NCI-H2196 (cell line): ENCODE measurements around the gene RBM33.
A peak's percentile ranks its signal among the peaks of the same experiment; 100 is the strongest.

Experiments
- DNase-seq: peaks from one replicate; lab custom pipeline; 2025; ENCODE audit not compliant: unreplicated experiment; lab: John Stamatoyannopoulos, UW

The RBM33 gene

DNA sequence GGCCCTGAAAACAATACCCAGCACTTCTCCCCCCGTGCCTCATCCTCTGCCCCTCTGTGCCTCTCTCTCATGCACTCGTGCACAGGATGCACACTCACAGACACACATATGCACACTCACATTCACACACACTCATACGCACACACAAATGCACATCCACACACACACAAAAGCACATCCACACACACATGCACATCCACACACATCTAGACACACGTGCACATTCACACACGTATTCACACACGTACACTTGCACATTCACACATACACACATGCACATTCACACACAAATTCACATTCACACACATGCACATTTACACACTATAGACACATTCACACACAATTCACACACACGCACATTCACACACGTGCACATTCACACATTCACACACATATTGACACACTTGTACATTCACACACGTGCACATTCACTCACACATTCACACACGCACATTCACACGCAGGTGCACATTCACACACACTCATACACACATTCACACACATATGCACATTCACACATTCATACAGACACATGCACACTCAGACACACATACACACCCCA lies 148.6 kb downstream of the RBM33 start:
- DNase-seq = no peak

DNA sequence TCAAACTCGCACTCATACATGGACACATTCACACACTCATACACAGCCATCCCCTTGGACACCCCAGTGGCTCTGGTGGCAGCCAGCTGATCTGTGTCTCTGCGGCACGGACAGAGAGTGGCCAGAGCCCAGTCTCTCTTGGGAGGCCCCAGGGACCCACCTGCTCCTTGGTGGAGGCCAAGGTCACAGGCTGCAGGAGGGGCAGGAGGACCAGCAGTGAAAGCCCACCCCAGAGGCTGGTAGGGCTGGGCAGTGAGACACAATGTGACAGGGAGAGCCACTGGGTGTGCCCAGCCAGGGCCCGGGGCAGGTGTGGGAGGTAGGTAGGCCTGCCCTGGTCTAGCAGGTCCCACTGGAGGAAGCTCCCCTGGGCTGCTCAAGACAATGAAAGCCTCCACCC lies 149.3 kb downstream of the RBM33 start:
- no peak for DNase-seq

DNA sequence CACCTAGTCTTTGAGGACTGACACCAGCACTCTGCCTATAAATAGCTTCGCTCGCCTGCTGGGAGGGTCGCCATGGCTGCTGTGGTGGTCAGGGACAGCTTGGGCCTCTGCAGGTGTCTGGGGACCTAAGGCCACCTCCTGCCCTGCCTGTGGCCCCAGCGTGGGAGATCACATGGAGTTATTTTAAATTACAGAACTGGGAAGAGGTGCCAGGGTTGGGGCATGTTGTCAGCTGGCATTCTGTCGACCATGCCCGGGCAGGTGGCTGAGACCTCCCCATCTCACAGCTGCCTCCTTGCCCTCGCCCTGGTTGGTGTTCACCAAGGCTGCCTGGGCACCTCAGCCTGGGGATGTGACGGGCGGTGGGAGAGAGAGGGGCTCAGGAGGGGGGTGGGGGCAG lies 149.7 kb downstream of the RBM33 start:
- no peak for DNase-seq

DNA sequence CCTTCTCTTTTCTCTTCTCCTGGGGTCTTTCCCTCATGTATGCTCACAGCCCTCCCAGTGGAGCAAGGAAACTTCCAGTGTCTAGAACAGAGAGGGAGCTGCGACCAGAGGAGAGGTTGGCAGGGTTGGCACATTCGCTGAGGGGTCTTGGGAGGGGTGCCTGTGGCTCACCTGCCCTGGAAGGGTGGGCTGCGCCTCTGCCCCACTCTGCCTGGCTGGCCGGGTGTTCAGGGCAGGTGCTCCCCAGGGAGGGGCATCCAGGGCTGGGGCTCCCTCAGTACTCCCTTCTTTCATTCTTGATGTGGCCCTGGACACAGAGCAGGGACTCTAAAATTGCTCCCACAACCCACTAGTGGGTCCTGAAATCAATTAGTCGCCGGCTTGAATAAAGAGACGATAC lies 150.9 kb downstream of the RBM33 start:
- DNase-seq = no peak

DNA sequence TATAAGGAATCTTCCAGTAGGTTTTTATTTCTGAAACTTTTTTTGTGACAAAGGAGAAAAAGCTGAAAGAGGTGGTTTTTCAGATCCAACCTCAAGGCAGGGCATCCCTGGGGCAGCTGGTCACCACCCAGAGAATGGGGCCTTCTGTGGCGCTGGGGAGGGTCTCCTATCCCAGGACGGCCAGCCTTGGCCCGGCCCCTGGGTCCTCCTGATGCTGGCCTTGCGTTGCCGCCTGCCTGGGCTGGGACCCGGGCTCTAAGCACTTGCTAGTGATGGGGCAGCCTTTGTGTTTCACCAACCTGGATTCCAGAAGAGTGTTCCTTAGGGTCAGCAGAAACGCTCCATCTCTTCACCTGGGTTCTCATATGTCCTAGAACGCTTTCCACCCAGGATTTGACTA lies 151.5 kb downstream of the RBM33 start:
- no peak for DNase-seq

DNA sequence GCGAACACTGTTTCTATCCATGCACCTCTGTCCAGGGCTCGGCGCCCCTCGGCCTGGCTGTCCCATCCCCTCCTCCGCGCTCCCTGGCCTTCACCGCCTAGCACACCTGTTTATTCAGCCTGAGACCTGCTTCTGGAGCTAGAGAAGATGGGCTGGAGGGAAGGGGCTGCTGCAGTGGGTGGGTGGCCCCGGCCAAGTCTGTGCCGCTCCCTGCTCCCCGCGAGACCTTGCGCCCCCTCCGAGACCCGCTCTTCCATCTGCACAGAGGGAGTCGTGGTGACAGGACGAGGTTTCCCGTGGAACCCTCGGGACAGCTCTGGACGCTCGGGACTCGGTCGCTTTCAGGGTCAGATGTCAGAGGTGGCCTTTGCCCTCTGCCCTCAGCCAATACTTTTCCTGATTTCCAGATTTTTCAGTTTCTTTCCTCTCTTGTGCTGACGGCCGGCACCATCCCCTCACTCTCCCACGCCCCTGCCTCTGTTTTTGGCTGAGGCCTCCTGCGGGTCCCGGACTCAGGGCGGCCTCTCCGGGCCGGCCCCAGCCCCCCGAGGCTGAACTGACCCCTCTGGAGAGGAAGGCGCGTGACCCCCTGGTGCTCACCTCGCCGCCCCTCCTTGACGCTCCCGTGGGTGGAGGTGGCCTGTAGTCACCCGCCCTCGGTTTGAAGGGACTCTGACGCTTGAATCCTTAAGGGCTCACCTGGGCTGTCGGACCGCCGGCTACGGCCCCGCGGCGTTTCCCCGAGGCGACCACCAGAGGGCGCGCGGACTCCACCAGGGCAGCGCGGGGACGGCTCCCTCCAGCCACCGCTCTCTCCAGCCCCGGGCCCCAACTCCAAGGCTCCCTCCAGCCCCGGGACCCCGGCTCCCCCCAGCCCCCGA lies 152.2 kb downstream of the RBM33 start:
- peak; percentile 8 for DNase-seq

DNA sequence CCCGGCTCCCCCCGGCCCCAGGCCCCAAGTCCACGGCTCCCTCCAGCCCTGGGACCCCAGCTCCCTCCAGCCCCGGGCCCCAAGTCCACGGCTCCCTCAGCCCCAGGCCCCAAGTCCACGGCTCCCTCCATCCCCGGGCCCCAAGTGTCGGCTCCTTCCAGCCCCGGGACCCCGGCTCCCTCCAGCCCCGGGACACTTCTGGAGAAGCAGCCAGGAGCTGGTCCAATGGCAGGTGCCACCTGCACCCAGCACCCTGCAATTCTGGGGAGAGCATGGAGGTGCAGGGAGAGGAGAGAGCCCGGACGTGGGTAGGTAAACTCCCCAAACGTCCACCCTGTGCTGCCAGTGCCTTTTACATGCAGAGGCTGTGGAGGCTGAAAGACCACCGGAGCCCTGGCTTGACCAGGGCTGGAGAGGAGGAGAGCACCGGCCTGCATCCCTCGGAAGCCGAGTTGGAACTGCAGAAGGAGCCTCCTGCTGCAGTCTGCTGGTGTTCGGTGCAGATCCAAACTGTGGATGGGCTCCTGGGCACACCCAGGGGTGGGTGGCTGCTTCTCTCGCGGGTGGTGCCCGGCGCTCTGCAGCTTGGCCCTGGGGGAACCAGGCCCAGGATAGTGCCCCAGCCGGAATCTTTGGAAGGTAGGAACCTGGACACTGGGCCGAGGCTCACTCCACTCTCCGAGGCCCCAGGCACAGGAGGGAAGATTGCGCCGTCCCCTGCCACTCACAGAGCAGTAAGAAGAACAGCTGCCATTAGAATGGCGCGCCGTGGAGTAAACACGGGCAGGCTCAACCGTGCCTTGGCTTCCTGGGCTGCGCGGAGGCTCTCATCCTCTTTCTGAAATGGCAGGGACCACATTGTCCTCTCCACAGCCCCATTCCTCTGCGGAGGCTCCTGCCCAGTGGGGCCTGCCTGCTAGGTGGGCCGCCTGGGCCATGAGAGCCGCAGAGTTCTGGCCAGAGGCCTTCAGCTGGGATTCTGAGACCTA lies 153.1 kb downstream of the RBM33 start:
- DNase-seq = no peak

DNA sequence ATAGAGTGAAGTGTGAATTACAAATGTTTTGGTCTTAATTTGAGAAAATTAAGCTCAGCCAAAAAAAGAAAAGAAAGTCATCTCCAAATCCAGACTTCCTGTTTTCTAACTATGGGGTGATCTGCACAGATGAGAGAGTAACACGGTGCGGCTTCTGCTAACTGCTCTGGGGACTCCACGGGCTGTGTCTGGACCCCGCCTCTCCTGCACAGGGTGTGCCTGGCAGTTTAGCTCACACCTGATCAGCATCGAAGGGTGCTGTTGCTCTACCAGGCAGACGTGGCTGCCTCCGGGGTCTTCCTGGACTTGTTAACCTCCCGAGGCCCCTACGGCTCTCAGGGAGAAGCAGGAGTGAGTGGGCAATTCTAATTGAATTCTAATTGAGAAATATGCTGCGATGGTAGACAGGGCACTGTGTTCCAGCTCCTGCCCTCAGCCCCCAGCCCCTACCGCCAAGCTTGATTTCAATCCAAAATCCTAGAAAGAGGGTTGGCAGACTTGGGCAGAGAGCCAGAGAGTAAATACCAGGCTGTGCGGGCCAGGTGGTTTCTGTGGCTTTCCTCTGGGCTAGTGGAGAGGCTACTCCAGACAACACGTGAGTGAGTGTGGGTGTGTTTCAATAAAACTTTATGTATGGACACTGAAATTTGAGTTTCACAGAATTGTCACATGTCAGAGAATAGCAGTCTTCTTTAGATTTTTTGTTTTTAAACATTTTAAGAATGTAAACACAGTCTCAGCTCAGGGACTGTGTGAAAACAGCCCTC lies 154.4 kb downstream of the RBM33 start:
- DNase-seq = no peak

DNA sequence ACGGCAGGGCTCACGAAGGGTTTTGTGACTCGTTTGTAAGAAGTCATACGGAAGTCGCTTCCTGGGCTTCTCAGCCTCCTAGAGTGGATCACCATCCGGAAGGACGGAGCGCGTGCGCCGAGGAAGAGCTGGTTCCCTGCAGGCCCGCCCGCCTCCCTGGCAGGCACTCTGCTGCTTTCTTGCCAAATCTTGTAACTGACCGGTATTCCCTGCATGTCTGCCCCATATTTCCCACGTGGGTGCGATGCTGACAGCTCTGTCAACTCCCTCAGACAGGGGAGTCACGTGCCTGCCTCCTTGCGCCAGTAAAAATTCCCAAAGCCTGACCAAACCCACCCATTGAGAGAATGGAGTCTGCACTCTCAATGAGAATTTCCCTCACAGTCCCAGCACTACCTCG lies 155.1 kb downstream of the RBM33 start:
- no peak for DNase-seq

DNA sequence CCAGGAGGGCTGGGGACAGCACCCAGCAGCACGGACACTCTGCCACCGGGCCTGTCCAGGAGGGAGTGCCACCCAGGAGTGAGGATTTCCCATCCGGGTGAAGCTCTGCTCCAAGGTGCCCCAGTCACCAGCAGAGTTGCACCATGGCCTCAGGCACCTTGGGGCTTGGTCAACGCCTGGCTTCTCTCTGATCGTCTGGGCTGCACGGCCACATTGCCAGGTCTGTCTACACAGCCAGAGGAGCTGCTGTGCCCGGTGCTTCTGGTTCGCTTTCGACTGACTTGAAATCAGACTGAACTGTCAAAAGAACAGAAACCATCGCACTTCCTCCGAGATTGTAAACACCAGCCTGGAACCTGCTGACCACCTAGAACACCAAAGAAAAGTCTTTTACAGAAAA lies 155.8 kb downstream of the RBM33 start:
- DNase-seq = no peak

DNA sequence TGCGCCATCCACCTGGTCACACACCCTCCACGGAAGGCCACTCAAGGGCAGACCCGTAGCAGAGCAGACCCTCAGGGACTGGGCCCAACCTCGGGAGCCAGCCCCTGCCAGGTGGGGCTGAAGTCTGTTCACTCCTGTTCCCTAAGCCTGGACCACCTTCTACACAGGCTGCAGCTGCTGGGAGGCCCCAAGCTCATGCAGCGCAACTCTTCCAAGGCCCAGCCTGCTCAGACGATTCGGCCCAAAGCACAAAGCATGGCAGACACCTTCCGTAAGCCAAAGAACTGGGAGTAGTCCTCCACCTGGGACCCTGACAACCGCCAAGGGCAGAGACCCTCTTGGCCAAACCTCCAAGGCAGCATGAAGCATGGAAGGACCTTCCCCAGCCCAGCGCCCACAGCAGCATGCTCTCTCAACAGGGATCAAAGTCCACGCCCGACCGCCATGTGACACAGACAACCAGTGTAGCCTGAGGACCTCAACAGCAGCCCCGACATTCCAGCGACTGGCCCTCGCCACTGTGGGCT lies 156.3 kb downstream of the RBM33 start:
- DNase-seq = no peak

DNA sequence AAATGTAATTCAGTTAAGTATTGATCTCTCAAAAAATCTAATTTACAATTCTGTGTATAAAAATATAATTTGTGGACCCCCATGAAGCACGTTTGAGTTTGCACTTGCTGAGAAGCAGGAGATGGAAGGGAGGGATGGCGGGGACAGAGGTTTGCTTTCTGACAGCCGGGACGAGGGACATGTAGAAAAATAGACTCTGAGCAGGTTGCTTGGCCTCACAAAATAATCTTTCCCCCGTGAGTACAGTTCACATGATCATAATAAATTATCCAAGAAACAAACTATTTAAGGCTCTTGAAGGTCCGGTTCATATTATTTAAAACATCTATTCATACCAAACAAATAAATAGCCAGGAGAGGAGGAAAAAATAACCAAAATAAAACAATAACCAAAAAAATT lies 157.8 kb downstream of the RBM33 start:
- DNase-seq = no peak

DNA sequence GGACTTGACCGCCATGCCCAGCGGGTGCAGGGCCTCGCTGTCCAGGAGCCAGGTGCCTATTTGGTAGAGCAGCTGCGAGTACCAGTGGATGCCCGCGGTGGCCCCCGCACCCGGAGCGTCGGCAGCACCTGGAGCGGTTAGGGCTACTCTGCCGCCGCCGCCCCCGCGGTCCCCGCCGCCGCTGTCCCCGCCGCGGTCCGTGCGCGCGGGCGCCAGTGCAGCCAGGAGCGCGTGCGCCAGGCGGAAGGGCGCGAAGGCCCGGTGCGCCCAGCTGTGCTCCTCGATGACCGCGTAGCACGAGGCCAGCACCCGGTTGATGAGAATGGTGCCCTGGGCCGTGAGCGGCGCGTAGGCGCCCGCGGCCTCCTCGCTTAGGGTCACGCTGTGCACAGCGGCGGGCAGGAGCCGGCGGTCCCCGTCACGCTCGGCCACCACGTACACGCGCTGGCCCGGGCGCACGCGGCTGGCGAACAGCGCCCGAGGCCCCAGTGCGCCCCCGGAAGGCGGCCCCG lies 158.5 kb downstream of the RBM33 start:
- no peak for DNase-seq

DNA sequence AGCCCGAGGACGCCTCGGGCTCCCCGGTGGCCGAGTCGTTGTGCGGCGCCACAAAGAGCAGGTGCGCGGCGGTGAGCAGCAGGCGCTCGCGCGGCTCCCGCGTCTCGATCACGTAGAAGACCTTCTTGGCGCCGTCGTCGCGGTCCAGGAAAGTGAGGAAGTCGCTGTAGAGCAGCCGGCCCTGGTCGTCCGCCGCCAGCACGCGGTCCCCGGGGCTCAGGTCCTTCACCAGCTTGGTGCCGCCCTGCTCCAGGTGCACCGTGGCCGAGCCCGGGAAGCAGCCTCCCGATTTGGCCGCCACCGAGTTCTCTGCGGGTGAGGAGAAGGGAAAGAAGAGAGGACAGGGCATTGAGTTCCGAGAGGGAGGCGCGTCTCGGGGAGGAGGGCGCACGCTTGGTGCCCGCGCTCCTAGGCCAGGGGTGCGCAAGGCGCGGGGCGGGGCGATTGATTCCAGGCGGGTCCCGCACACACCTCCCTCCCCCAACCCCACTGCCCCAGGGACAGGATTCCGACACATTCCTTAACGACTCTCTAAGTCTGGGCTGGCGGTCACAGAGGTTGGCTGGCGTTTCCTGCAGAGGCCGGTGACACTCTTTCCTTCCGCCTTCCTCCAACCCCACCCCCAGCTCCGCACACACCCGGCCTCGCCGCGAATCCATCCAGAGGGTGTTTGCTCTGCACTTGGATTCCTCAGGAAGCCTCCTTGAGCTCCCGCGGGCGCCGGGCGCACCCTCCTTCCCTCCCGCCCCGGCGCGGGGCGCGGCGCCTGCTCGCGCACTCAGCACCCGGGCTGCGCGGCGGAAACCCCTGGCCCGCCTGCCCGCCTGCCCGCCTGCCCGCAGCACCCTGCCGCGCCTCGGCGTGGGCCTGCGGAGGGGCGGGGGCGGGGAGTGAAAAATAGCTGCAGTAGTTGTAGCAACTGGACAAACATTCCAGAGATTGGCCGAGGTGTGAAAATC lies 159.2 kb downstream of the RBM33 start:
- no peak for DNase-seq

DNA sequence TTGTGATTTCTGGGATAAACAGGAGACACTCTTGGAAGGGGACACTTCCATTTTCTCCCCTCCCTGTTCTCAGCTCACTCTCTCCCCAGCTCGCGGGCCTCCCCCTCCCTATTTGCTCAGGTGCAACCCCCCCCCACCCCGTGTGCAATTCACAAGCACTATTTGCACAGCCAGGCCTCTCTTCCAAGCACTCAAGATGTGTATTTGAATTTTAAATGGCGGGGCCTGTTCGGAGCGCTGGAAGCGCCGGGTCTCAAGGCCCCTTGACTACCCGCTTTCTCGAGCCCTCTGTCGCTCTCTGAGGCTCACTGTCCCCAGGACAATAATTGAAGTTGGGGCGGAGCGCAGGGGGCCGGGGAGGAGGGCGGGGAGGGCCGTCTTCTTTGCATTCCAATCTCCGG lies 160.0 kb downstream of the RBM33 start:
- DNase-seq = no peak

DNA sequence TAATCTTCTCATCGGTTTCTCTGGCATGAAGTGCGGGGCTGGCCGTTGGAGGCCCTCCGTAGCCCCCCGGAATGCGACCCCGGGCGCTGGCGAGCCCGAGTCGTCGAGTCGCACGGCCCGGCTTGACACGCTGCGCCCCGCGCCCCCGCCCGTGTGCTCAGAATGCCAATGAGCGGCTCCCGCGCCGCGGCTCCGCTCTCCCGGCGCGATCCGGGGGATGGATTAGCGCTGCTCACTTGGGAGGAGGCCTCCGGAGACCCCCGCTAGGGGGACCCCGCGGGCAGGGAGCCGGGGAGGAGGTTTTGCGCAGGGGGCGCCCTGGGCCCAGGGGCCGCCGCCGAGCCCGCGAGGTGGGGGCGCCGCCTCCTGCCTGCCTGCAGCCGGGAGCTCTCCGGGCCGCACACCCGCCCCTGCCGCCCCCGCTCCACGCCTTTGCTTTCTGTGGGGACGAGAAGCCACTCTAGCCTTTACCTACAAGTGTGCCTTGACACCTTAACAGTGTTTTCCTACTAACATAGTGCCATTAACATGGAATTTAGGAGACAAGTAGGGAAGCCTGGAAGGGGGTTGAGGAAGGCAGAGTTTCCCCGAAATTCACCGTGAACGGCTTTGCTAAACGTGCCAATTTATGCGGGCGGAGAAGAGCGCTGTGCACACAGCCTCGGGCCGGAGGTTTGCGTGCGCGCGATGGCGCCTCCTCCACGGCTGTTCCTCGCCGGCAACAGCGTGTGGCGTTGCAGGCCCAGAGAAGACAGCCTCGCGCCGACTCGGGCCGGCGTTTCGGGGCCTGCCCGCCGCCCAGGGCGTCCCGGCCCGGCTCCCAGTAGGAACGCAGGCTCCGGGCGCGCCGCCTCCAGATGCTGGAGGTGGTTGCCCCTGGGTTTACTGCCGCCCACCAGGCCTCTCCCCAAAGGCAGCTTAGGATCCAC lies 160.7 kb downstream of the RBM33 start:
- peak; percentile 23 for DNase-seq

DNA sequence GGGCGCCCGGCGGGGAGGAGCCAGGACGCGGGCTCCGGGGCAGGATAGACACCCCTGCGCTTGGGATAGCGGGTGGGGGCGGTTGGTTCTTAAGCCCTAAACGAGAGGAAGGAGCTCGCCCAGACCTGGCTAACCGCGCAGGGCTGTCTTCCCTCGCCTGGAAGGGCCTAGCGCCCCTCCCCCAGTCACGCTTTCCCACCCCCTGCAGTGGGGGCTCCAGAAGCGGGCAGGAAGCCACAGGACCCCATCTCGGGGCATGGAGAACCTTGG lies 161.3 kb downstream of the RBM33 start:
- DNase-seq = no peak

DNA sequence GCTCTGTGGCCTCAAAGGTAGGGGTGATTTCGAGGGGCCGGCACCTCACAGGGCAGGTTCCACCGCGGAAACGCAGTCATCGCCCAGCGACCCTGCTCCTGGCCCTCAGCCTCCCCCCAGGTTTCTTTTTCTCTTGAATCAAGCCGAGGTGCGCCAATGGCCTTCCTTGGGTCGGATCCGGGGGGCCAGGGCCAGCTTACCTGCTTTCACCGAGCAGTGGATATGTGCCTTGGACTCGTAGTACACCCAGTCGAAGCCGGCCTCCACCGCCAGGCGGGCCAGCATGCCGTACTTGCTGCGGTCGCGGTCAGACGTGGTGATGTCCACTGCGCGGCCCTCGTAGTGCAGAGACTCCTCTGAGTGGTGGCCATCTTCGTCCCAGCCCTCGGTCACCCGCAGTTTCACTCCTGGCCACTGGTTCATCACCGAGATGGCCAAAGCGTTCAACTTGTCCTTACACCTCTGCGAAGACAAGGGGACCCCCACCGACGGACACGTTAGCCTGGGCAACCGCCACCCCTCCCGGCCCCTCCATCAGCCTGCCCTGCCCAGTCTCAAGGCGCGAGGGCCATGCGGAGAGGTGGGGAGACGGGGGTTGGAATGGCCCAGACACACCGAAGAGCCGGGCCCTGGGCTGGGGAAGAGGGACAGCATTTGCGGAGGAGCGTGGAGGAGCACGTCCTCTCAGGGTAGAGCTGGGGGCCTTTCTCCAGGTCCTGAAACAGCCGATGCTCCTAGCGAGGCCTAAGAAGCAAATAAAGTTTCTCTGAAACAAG lies 161.8 kb downstream of the RBM33 start:
- DNase-seq = no peak
